WTC11 (cell line): Measurements from ENCODE around the gene PPP1R27. TPM values are rescaled to one million over a fixed set of nuclear protein-coding genes. Genes with fewer than 3 reads are reported as not detected.

Source experiments
- ATAC-seq: fragments of 200-7000 bp; cut with Tn5 transposase; 2 replicates; pipeline ENCODE4 v1.10.0; 2021; ENCODE audit warnings: mild to moderate bottlenecking, moderate library complexity
- CTCF ChIA-PET: fragments of 300-600 bp; sonication (Branson Sonifier 250); formaldehyde crosslinking; loops from one replicate; lab custom pipeline; 2021; ENCODE audit warnings: antibody characterized with exemption; lab: Charles Lee
- POLR2A ChIA-PET: fragments of 350-600 bp; sonication (Branson Sonifier 250); formaldehyde crosslinking; loops from one replicate; lab custom pipeline; 2021; ENCODE audit warnings: antibody characterized with exemption; lab: Charles Lee
- DNase-seq: peaks from one replicate; pipeline ENCODE4 v3.0.0; 2021; ENCODE audit warnings: low spot score
- H3K27ac Mint-ChIP-seq: 2 replicates; pipeline ENCODE4 v1.8.0; 2021; ENCODE audit warnings: mixed read lengths
- H3K27me3 Mint-ChIP-seq: 2 replicates; pipeline ENCODE4 v1.8.0; 2021; ENCODE audit warnings: low read depth, mild to moderate bottlenecking, moderate library complexity, mixed read lengths
- H3K36me3 Mint-ChIP-seq: 2 replicates; pipeline ENCODE4 v1.8.0; 2021; ENCODE audit warnings: mixed read lengths
- H3K4me1 Mint-ChIP-seq: 2 replicates; pipeline ENCODE4 v1.8.0; 2022; ENCODE audit warnings: mixed read lengths
- H3K4me3 Mint-ChIP-seq: 2 replicates; pipeline ENCODE4 v1.8.0; 2021; ENCODE audit warnings: mild to moderate bottlenecking, moderate library complexity, mixed read lengths
- H3K9me3 Mint-ChIP-seq: 2 replicates; pipeline ENCODE4 v1.8.0; 2021; ENCODE audit warnings: mixed read lengths
- CTCF ChIP-seq: fragments of 200-600 bp; IDR thresholded peaks from 2 replicates; pipeline ENCODE4 v1.8.0; 2022; ENCODE audit warnings: antibody characterized with exemption
- ELF4 ChIP-seq: sonication (generic); formaldehyde crosslinking; IDR thresholded peaks from 2 replicates; pipeline ENCODE4 v1.8.1; 2022; ENCODE audit warnings: low read depth, mild to moderate bottlenecking, moderate library complexity, missing genetic modification reagents
- ESRRA ChIP-seq: sonication (generic); formaldehyde crosslinking; IDR thresholded peaks from 2 replicates; pipeline ENCODE4 v1.8.1; 2022; ENCODE audit warnings: mild to moderate bottlenecking, missing genetic modification reagents, borderline replicate concordance
- FOXJ3 ChIP-seq: sonication (generic); formaldehyde crosslinking; IDR thresholded peaks from 2 replicates; pipeline ENCODE4 v1.9.0; 2021; ENCODE audit warnings: missing genetic modification reagents, mild to moderate bottlenecking, borderline replicate concordance
- GABPB1 ChIP-seq: sonication (generic); formaldehyde crosslinking; IDR thresholded peaks from 2 replicates; pipeline ENCODE4 v1.8.1; 2023; ENCODE audit warnings: mild to moderate bottlenecking, missing genetic modification reagents
- GTF2I ChIP-seq: fragments of 250-450 bp; sonication (Bioruptor Pico); conservative IDR thresholded peaks from 2 replicates; pipeline ENCODE4 v1.4.0; 2021; ENCODE audit warnings: mild to moderate bottlenecking
- KAT7 ChIP-seq: sonication (generic); formaldehyde crosslinking; IDR thresholded peaks from 2 replicates; pipeline ENCODE4 v1.8.1; 2023; ENCODE audit warnings: missing genetic modification reagents, mild to moderate bottlenecking, borderline replicate concordance
- MXD4 ChIP-seq: fragments of 250-450 bp; sonication (Bioruptor Pico); IDR thresholded peaks from 2 replicates; pipeline ENCODE4 v1.8.0; 2021; ENCODE audit warnings: mild to moderate bottlenecking, moderate library complexity, borderline replicate concordance
- SMAD4 ChIP-seq: sonication (generic); formaldehyde crosslinking; IDR thresholded peaks from 2 replicates; pipeline ENCODE4 v1.8.0; 2022; ENCODE audit warnings: mild to moderate bottlenecking, missing genetic modification reagents
- USF2 ChIP-seq: sonication (generic); formaldehyde crosslinking; IDR thresholded peaks from 2 replicates; pipeline ENCODE4 v1.8.1; 2023; ENCODE audit warnings: mild to moderate bottlenecking, missing genetic modification reagents, moderate library complexity
- ZMAT4 ChIP-seq: fragments of 250-450 bp; sonication (Bioruptor Pico); IDR thresholded peaks from 2 replicates; pipeline ENCODE4 v1.9.0; 2021; ENCODE audit warnings: mild to moderate bottlenecking
- ZNF281 ChIP-seq: sonication (generic); formaldehyde crosslinking; IDR thresholded peaks from 2 replicates; pipeline ENCODE4 v1.8.0; 2023; ENCODE audit warnings: mild to moderate bottlenecking, missing genetic modification reagents
- ZSCAN18 ChIP-seq: fragments of 250-450 bp; sonication (Bioruptor Pico); IDR thresholded peaks from 2 replicates; pipeline ENCODE4 v2.1.2; 2022; ENCODE audit warnings: mild to moderate bottlenecking, moderate library complexity
- total RNA-seq: library from RNA; stranded (reverse); gene quantifications from 3 replicates; pipeline ENCODE4 v1.2.3, GENCODE V29; 2021
- TF ChIP-seq, protein P1 (sequence below): sonication (generic); formaldehyde crosslinking; IDR thresholded peaks from 2 replicates; pipeline ENCODE4 v1.8.1; 2022; ENCODE audit warnings: mild to moderate bottlenecking, moderate library complexity, missing genetic modification reagents
- TF ChIP-seq, protein P2 (sequence below): sonication (generic); formaldehyde crosslinking; IDR thresholded peaks from 2 replicates; pipeline ENCODE4 v1.8.1; 2023; ENCODE audit warnings: mild to moderate bottlenecking, missing genetic modification reagents

PPP1R27 gene
- total RNA-seq, 1 experiment from 2014 or later: not detected

DNA sequence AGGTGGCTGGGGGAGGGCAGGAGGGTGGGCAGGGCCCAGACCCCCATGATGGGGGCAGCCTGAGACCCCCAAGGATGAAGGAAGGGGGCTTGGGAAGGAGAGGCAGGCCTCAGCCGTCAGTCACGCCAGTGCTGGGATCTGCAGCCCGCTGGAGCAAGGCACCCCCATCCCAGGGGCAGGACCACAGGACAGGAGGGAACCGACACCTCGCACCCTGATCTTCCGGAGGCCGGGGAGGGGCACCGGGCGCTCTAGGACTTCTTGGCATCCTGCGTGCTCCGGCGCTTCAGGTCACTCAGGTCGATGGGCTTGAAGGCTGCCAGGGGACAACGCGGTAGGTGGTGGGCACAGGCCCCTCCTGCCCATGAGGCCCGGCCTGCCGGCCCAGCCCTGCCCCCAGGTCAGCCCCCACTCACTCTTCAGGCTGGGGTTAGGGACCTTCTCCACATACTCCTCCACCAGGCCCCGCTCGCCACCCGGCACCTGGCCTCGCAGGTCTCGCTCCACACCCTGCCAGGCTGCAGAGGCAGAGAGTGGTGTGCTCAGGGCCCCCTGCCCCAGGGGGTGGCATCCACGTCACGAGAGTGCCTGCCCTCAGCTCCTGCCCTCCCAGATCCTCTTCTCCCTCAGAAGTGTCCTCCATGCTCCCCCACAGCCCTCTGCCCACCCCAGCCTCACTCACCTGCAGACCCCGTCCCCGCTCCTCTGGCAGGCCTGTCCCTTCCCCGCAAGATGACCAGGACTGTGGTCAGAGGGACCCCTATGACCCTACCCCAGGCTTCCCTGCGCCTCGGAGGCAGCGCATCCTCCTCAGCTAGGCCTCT lies 11.6 kb downstream of the PPP1R27 start:
- Mint-ChIP-seq H3K27ac (no peak overlapping the region), H3K4me1 (peaks cover 5% of the 10 kb centered on the region), H3K4me3 (no peak overlapping the region), H3K9me3 (no peaks in the 10 kb centered on the region), H3K36me3 (no peaks in the 10 kb centered on the region), H3K27me3 (no peaks in the 10 kb centered on the region)
- ChIA-PET POLR2A (no interaction called here), CTCF (interaction anchor here (1.7 to 3.8 kb wide), 2 partner anchors 15 to 32 kb away, joined by 6 to 18 read pairs; no protein-coding TSS in a partner anchor)
- TF ChIP-seq ELF4 (no peak), ZMAT4 (CRISPR knock-in tag) (no peak), SMAD4 (no peak), KAT7 (CRISPR knock-in tag) (no peak), GTF2I (CRISPR knock-in tag) (no peak), ESRRA (CRISPR knock-in tag) (no peak)
- TF ChIP-seq, protein P1, sequence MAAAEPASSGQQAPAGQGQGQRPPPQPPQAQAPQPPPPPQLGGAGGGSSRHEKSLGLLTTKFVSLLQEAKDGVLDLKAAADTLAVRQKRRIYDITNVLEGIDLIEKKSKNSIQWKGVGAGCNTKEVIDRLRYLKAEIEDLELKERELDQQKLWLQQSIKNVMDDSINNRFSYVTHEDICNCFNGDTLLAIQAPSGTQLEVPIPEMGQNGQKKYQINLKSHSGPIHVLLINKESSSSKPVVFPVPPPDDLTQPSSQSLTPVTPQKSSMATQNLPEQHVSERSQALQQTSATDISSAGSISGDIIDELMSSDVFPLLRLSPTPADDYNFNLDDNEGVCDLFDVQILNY: no peak
- DNase-seq (no peak), ATAC-seq (no peak)

DNA sequence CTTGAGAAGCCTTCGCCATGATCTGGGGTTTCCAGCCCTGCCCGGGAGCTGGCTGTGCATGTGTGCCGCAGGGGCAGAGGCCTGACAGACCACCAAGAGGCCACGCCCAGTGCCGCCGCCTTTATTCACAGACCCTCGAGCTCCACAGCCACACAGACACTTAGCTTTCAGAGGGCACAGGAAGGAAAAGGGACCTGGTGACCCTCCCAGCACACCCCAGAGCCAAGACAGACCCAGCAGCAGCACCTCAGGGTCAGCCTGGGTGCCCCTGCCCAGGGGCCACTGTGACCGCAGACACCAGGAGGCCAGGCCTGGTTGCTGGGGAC lies 12.6 kb downstream of the PPP1R27 start:
- Mint-ChIP-seq H3K27ac (peak overlapping the region; percentile 27; the same call in 1 of the 2 replicates), H3K36me3 (no peaks in the 10 kb centered on the region), H3K4me3 (no peak overlapping the region), H3K4me1 (peaks cover 5% of the 10 kb centered on the region), H3K27me3 (no peaks in the 10 kb centered on the region), H3K9me3 (no peaks in the 10 kb centered on the region)
- TF ChIP-seq USF2 (CRISPR knock-in tag): no peak
- no peak for TF ChIP-seq FOXJ3
- no peak for TF ChIP-seq ELF4
- TF ChIP-seq, protein P2, sequence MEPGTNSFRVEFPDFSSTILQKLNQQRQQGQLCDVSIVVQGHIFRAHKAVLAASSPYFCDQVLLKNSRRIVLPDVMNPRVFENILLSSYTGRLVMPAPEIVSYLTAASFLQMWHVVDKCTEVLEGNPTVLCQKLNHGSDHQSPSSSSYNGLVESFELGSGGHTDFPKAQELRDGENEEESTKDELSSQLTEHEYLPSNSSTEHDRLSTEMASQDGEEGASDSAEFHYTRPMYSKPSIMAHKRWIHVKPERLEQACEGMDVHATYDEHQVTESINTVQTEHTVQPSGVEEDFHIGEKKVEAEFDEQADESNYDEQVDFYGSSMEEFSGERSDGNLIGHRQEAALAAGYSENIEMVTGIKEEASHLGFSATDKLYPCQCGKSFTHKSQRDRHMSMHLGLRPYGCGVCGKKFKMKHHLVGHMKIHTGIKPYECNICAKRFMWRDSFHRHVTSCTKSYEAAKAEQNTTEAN (CRISPR knock-in tag): no peak
- no peak for TF ChIP-seq ZSCAN18 (CRISPR knock-in tag)
- no peak for TF ChIP-seq MXD4 (CRISPR knock-in tag)
- CTCF ChIA-PET: interaction anchor here (0.7 to 3.8 kb wide), 12 partner anchors 11 to 89 kb away, joined by 3 to 18 read pairs (median 4); partner anchors contain the start of gene MCRIP1
- no peak for ATAC-seq
- POLR2A ChIA-PET: no interaction called here
- no peak for DNase-seq

- Mint-ChIP-seq H3K27ac (peak overlapping the region; percentile 27; the same call in 1 of the 2 replicates), H3K27me3 (no peaks in the 10 kb centered on the region), H3K4me3 (no peak overlapping the region), H3K9me3 (no peaks in the 10 kb centered on the region), H3K4me1 (peaks cover 5% of the 10 kb centered on the region), H3K36me3 (no peaks in the 10 kb centered on the region)
- CTCF ChIA-PET: interaction anchor here (0.5 to 3.8 kb wide), 13 partner anchors 11 to 99 kb away, joined by 3 to 18 read pairs (median 3); partner anchors contain the start of gene MCRIP1
- ATAC-seq: peak; percentile 44
- peak; percentile 68 for DNase-seq
- no peak for TF ChIP-seq ZNF281 (CRISPR knock-in tag)
- 0 out of 2 replicates have a peak, but pooled peaks have one; percentile 33 for TF ChIP-seq CTCF
- peak; percentile 51; the same call in 1 of the 2 replicates for TF ChIP-seq GABPB1 (CRISPR knock-in tag)
- POLR2A ChIA-PET: no interaction called here
Observed at GRCh38 chr17:81821603-81822311, 13.1 kb downstream of the PPP1R27 start.
